GM21526 (cell line): ENCODE measurements around the gene CD320.

Experiments
- ATAC-seq: cut with Tn5 transposase; IDR thresholded peaks from one replicate; pipeline ENCODE4 v1.9.1; 2021; ENCODE audit warnings: moderate library complexity; ENCODE audit not compliant: unreplicated experiment, low FRiP score

CD320 gene

GRCh38 chr19:8255426-8256125, 52.6 kb downstream of the CD320 start:
- no peak for ATAC-seq

- ATAC-seq: no peak
Observed at GRCh38 chr19:8254286-8255001, 53.7 kb downstream of the CD320 start.

GRCh38 chr19:8253678-8254077, 54.5 kb downstream of the CD320 start:
- no peak for ATAC-seq

- no peak for ATAC-seq
Observed at GRCh38 chr19:8252922-8253589, 55.1 kb downstream of the CD320 start.
